HG02798 (cell line): Measurements from ENCODE around the gene DGKD.

Source experiments
- ATAC-seq: cut with Tn5 transposase; IDR thresholded peaks from one replicate; pipeline ENCODE4 v1.9.1; 2021; ENCODE audit warnings: mild to moderate bottlenecking; ENCODE audit not compliant: unreplicated experiment, poor library complexity

Gene DGKD

DNA sequence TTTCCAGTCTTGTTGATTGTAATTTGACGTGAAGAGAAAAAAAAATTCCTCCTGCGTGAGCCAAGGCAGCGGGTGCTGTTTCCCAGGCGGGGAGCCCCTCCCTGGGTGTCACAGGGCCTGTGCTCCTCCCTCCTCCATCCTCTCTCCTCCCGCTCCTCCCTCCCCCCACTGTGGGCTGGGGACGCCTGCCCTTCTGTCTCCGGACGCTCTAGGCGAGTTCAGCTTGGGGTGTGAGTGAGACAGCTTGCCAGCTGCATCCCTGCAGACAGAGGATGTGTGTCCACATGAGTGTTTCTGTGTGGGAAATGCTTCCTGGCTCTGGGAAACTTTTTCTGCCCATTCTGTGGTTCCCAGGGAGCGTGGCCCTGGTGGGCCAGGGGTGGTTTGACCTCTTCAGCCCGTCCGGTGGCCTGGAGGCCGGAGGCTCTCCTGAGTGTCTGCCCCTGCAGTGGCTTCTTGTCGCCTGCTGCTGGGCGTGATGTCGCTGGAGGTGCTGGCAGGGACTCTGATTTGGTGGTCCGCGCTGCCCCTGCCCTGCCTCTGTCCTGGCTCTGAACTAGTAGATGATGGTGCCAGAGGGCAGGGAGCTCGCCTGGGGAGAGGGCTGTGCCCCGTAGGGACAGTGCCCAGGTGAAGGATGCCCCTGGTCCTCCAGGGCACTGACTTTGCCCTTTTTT is 115.9 kb downstream of the DGKD start:
- ATAC-seq: no peak

DNA sequence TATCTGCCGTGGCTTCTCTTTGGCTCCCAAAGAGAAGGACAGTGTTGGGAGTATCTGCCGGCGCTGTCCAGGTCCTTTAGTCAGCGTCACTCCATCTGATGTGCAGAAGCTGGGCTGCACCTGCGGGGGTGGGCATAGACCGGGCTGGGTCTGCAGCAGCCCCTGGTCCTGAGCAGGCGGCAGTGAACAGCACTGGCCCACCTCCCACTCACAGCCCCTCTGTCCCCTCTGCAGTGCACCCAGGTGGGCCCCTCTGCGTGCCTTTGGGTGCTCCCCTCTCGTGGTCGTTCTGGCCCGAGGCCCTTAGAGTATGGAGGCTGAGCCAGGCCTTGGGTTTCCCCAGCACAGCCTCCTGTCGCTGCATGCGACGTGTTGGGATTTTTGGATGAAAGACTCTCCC is 116.5 kb downstream of the DGKD start:
- ATAC-seq: no peak

DNA sequence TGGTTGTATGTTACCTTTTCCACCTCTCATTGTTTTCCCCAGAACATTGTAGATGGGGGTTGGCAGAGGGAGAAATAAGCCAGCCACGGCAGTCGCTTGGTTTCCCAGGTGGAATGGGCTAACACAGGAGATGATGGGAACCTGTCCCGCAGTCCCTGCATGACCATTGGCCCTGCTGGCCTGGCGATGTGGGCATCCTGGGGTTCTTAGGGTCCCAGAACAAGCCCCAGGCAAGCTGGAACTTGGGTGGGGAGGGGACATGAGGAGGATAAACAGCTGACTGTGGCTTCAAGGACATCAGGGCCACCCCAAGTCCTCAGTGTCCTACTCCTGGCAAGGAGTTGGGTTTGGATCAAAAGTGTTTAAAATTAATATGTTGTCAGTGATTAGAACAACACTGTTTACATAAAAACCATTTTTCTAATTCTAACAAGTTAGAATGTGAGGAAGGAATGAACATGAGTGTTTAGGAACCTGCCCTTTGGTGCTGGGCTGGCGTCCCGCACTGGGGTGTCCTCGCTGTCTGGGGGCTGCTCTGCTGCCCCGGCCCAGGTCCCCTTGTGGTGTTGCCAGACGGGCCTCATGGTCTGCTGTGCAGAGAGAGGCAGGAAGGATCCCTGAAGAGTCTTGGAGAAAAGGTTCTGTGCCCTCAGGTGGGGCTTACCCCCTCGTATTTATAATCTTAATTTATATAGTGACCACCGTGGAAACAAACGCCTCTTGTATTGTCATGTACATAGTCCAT is 117.2 kb downstream of the DGKD start:
- no peak for ATAC-seq

DNA sequence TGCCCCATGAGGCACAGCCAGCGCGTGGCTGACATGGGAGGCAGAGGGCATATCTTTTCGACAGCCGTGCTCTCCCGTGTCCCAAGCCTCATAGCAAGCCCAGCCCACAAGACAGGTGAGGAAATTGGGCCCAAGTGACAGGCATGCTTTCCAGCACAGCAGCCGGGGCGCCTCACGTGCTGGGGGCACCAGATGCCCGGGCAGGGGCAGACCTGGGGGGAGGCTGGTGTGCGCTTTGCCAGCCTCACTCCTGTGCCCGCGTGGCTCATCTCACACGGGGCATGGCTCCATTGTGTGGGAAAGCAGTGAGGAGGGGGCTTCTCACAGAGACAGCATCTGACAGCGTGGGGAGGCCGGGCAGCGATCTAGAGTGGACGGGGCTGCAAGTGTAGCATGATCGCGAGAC is 119.1 kb downstream of the DGKD start:
- no peak for ATAC-seq

DNA sequence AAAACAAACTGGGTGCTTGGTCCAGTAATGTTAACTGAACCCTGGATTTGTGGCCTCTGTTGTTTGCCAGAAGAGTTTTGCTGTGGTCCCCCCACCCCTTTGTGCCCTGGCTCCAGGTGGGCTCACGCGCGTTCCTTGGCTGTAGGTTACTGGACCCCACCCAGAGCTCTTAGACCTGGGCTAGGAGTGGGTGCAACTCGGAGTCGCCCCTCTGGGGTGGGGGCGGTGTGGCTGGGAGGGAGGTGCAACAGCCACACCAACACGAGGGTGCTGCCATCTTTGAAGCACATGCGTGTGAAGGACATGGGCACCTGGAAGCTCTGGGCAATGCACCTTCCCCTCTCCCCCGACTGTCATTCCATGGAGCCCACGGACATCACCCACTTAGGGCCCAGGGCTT is 119.6 kb downstream of the DGKD start:
- no peak for ATAC-seq

DNA sequence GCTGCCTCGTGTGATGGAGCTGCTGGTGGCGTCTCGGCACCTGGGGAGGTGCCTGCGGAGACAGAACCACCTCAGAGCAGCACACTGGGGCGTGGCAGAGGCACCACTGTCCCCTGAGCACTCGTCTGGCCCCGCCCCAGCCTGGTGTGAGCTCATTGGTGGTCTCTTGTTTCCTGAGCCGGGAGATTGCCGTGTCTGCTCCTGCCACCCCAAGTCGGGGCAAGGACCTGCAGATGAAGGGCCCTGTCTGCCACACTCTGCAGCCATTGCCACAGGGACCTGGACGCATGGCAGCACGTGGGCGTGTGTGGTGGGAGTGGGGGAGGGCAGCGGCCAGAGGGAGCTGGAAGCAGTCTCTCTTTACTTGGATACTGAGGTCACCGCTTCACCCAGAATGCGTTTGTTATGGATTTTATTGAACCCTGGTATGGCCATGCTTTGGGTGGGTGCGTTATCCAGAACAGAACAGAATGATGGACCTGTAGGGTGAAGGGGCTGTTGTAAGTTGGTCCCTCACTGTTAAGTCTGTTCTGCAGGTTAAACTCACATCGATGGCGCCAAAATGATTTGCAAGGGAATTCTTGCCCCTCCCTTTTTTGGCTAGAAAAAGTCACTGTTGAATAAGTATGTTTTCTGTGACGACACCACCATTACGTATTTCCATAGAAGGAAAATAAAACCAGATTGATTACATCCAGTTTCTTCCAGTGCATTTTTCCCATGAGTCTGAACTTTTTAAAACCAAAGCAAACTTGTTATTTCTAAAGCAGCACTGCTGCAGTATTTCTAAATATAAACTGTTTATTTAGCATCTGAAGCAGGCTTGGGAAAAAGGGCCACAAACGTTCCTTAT is 120.2 kb downstream of the DGKD start:
- no peak for ATAC-seq

DNA sequence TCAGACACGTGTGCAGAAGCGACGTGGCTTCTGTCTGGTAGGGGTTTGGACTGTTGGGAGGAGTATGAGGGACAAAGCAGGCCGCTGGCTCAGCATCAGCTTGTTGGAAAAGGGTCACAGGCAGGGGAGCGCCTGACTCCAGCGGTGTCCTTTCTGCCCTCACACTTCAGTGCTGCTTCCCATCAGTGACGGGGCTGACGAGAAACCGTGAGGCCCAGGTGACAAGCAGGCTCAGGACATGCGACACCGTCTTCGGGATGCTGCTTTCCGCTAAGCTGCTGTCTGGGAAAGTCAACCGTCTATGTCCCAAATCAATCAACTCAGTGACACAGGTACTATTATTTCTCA is 121.7 kb downstream of the DGKD start:
- no peak for ATAC-seq

DNA sequence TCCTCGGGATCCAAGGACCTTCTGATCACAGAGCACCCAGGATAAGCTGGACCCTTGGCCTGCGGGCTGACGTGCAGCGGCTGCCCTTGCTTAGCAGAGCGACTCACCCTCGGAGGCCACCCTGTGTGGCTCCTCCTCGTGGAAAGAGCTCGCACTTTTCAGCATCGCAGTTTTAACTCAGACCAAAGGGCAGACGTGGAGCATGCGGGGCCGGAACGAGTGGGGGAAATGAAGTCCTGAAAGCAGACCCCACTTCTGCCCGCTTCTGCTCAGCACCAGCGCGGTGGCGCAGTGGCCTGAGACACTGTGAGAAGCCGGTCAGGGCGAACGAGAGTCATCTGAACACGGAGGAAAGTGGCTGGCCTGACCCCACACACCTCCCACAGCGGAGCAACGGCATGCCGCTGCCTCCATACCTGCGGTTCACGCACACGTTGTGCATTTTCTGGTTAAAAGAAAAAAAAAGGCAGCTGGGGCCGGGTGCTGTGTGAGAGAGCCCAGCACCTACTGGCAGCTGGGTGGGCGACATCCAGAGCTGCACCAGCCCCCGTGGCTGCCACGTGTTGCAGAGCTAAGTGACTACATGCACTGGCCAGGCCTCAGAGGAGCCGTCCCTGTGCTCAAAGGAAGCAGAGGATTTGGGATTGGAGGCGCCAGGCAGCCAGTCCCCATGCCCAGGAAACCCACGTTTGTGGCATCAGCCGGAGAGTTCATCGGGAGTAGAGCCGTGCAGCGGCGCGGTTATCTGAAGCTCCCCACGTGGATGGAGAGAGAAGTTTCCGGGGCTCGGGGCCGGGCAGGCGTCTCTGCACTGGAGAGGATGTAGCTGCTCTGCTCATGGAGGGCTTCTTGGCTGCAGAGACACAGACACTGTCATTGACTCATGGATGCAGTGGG is 122.6 kb downstream of the DGKD start:
- ATAC-seq: no peak

DNA sequence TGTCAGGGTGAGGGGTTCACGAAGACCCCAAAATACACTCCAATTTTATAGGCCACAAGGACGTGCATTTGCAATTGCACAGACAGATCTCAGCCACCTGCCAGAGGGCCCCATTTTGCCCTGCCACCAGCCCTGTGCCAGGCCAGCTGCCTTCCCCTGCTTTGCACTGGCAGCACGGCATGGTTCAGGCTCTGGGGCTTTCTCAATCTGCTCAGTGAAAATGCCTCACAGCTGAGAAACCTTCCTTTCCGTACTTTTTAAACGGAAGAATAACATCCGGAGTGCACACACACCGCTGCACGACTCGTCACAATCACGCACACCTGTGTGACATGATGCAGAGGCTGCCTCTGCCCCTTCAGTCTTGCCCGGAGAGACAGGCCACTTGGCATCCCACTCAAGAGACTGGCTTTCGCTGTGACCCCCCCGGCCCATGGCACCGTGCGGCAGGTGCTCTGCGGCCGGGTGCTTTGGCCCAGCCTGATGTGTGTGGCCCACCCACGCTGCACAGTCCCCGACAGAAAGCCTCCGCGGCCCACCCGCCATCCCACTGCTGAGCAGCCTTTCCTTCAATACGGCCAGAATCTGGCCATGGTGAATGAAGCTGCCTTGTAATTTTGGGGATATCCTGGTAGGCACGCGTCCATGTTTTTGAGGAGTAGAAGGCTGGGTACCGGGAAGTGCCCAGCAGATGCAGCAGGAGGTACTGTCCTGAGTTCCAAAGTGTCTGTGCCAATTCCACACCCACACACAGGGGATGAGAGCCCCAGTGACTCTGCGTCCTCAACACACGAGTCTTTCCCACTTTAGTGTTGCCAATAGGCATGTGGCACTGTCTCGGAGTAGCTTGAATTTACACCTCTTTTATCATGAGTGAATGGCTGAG is 123.5 kb downstream of the DGKD start:
- ATAC-seq: no peak

DNA sequence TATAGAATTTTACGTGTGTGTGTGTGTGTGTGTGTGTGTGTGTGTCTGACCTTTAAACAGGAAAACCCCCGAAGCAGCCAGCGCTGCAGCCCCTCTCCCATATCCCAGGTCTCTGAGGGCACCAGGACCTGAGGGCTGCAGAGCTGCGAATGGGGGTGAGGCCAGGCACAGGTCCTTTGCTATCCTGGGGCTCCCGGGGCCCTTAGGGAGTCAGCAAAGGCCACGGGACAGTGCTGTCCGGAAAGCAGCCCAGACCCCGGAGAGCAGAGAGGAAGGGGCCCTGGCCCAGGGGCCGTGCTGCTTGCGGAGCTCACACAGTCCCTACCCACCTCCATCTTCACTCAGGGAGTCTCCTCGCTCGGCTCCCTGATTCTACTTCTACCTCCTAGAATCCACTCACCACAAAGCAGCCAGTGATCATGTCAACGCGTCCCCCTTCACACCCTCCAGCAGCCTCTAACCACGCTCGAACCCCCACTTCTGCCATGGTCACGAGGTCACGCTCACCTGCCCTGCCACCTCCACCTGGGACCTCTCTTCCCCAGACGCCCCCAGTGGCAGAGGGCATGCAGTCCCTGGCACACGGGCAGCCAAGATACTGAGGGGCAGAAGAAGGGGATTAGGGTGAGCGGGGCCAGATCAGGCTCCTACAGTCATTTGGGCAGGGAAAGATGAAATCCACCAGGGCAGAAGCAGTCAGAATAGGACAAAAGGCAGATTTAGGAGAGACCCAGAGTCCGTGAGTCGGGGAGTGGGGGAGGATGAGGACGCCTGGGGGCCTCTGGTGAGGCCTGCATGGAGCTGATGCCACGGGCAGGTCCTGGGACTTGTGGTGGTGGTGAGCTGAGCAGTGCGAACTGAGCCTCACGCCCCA is 125.6 kb downstream of the DGKD start:
- no peak for ATAC-seq

DNA sequence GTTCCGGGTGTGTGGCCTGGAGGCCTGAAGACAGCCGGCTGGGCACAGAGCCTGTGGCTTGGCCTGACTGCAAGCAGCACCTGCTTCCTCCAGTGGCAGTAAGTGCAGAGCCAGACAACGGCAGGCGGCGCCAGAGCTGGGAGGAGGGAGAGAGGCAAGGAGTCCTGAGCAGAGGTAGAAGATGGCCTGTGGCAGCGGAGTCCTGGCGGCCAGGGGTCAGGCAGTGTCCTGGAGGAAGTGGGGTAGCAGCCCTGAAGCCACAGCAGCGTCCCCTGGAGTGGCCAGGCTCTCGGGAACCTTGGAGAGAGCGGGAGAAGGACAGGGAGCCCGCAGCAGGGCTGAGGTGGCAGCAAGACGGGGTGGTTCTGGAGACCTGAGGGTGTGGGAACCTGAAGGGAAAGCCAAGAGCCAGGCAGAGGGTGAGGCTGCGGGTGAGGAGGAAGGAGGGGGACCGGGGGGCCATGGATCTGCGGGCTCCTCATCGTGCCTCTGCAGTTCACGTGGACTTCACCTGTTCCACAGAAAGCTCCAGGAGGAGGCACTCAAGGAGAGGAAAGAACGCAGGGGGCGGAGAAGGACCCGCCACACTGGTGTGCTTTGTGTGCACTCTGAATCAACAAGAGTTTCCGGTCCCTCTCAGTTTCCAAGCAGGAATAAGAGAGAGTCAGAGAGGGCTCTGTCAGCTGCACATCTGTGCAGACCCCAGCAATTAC is 126.4 kb downstream of the DGKD start:
- ATAC-seq: no peak

DNA sequence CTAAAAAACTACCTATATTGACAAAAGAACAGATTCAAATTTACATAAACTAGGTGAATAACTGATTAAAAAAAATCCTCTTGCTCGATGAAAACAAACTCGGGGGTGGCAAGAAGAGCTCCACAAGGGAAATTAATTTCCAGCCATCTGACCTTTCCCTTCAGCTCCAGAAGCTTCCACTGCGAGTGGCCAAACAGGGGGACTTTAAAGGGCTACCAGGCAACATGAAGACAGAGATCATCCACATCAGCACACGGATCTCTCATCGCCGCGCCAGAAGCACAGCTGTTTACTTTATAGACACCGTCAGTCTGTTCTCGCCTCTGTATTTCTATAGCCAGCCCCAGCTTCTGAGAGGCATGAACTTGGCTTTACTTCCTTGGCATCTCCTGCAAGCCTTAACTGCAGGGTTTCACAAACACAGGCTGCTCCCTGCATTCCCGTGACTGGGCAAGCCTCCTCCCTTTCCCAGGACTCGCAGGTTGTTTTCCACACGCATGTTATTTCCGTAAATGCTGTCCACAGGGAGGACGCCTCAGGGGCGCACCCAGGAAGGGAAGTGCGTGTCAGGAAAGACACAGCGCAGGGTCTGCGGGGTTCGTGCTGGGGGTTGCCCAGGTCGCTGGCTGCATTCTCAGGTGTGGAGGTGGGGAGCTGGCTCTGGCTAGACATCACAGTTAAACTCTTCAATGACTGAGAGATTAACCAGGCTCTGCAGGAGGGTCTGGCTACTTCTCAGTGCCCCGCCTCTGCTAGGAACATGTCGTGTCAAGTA is 127.3 kb downstream of the DGKD start:
- ATAC-seq: no peak

DNA sequence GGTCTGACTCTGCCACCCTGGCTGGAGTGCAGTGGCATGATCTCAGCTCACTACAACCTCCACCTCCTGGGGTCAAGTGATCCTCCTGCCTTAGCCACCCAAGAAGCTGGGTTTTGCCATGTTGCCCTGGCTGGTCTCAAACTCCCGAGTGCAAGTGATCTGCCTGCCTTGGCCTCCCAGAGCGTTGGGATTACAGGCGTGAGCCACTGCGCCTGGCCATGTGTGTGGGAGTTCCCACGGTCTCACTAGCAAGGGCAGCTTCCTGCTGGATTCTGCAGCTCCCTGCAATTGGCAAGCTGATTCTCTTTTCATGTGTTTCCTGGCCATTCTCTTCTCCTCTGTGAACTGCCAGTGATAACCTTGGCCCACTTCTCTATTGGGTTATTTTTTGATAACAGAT is 128.3 kb downstream of the DGKD start:
- no peak for ATAC-seq

DNA sequence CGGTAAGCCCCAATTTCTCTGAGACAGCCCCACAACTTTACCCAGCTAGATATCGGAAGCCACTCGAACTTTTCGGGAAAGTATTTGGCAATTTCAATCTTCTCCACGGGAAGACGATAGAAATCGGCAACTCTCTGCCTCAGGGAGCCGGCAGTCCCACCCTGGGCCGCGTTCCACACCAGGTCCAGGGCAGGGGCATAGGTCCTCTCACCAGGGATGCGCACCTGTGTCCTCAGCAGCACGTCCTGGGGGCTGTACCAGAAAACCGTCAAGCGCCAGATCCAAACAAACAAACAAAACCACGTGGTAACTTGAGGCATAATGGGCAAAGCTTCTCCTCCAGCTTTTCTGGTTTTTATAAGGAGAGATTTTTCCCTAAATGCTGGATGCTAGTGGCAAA is 131.4 kb downstream of the DGKD start:
- ATAC-seq: no peak

DNA sequence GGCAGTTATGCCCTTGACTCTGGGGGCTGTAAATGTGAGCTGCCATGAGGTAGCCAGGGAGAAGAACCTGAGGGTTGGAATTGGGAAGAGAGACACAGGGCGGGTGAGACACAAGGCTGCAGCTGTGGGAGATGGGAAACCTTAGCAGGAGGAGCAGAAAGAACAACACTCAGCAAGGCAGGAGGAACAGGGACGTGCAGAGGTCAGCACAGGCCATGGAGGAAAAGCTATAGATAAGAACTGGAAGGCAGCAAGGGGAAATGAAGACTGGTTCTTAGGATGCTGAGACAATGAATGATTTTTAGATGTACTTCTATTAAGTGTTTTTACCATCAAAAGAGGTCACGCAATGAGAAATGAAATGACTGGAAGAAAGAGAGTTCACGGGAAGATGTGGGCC is 132.1 kb downstream of the DGKD start:
- ATAC-seq: no peak

DNA sequence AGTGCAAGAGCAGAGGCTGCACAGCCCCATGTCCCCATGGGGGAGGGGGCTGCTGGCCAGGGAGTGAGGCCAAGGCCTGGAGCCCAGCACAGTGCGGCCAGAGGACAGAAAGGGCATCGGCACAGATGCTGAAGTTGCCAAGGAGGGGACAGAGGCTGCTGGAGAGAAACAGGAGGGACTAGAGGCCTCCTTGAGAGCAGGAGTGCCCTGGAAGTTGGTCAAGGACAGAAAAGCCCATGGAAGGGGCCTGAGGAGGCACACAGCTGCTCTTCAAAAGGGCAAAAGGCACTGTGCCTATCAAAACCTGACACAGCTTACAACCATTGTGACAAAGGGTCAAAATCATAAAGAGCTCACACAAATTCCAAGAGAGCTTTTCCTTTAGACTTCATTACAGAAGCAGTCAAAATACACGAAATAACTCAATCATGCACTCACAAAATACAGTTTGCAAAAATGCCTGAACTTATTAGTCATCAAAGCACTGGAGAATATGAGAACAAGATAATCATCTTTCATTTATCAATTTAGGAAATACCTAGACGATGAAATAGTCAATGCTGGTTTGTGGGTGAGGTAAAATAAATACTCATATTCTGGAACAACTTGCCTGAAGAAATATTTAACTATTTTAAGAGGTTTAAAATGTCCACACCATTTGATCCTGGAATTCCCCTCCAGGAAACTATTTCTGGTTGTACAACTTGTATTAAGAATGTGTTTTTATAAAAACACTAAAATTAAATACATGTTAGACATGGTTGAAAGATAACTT is 132.7 kb downstream of the DGKD start:
- ATAC-seq: no peak
